GM12891 (cell line): ENCODE data around the gene OMA1.

ENCODE experiments used
- POLR2A ChIP-seq: IDR thresholded peaks from 2 replicates; pipeline ENCODE4 v1.6.1; 2011; ENCODE audit warnings: low read depth, low read length, control low read depth
- TAF1 ChIP-seq: IDR thresholded peaks from 2 replicates; pipeline ENCODE4 v1.6.1; 2011; ENCODE audit warnings: low read depth, low read length, control low read depth

DNA sequence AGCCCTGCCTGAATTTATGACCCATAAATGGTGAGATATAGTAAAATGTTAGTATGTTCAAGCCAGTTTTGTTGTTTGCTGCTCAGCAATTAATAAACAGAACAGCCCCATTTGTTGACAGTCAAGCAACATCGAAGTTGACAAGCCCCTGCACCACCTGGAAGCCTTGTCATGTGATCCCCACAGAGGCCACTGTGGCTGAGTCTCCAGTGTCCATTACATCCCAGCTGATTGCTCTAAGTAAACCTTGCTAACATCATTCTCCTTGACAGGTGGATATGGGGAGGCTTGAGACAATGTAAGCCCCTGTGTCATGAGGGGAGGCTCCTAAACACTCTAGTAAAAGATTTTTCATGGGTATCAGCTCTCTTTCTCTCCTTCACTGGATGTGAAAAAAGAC lies 48.0 kb upstream of the OMA1 start:
- no peak for TF ChIP-seq POLR2A
- no peak for TF ChIP-seq TAF1
